HepG2 (cell line): ENCODE data around the gene CCDC73. TPM values are rescaled to one million over a fixed set of nuclear protein-coding genes. Genes with fewer than 3 reads are reported as not detected.
A peak's percentile ranks its signal among the peaks of the same experiment; 100 is the strongest.

Experiments
- FOXO1 ChIP-seq: sonication (generic); formaldehyde crosslinking; IDR thresholded peaks from 2 replicates; pipeline ENCODE4 v1.4.0; 2020; ENCODE audit warnings: missing genetic modification reagents
- GLI4 ChIP-seq: sonication (generic); formaldehyde crosslinking; IDR thresholded peaks from 2 replicates; pipeline ENCODE4 v1.5.1; 2020; ENCODE audit warnings: missing genetic modification reagents, mild to moderate bottlenecking, moderate library complexity, borderline replicate concordance
- HNRNPK ChIP-seq: fragments of 200-400 bp; formaldehyde crosslinking; IDR thresholded peaks from 2 replicates; pipeline ENCODE4 v1.6.1; 2018; ENCODE audit warnings: low read length, low read depth, moderate library complexity, mild to moderate bottlenecking; ENCODE audit not compliant: poor library complexity, severe bottlenecking
- HNRNPUL1 ChIP-seq: fragments of 200-400 bp; formaldehyde crosslinking; IDR thresholded peaks from 2 replicates; pipeline ENCODE4 v1.6.1; 2017; ENCODE audit warnings: low read depth, mild to moderate bottlenecking, low read length, moderate library complexity
- MEIS1 ChIP-seq: sonication (generic); formaldehyde crosslinking; IDR thresholded peaks from 2 replicates; pipeline ENCODE4 v1.9.0; 2021; ENCODE audit warnings: mild to moderate bottlenecking, missing genetic modification reagents, moderate library complexity, borderline replicate concordance
- NR1H2 ChIP-seq: sonication (generic); formaldehyde crosslinking; IDR thresholded peaks from 2 replicates; pipeline ENCODE4 v1.8.1; 2022; ENCODE audit warnings: low read depth, missing genetic modification reagents, borderline replicate concordance
- RXRB ChIP-seq: IDR thresholded peaks from 2 replicates; pipeline ENCODE4 v1.6.1; 2016; ENCODE audit warnings: borderline replicate concordance, missing genetic modification reagents, missing compliant biosample characterization
- ZNF24 ChIP-seq: fragments of 450-650 bp; IDR thresholded peaks from 2 replicates; pipeline ENCODE4 v1.6.1; 2017; ENCODE audit warnings: antibody characterized with exemption, mild to moderate bottlenecking
- ZNF441 ChIP-seq: sonication (generic); formaldehyde crosslinking; IDR thresholded peaks from 2 replicates; pipeline ENCODE4 v1.7.0; 2021; ENCODE audit warnings: missing genetic modification reagents, borderline replicate concordance
- ZSCAN31 ChIP-seq: sonication (generic); formaldehyde crosslinking; IDR thresholded peaks from 2 replicates; pipeline ENCODE4 v1.5.0; 2020; ENCODE audit warnings: low read depth, mild to moderate bottlenecking, missing genetic modification reagents
- polyA plus RNA-seq, 8 experiments: library from polyadenylated mRNA; depleted of rRNA in 3 of 8; stranded (reverse) in 7 of 8; unstranded in 1 of 8; fragments of >200 nt; fragmentation: Illumina TruSeq in 4 of 8; extraction: Trizol in 4 of 8; gene quantifications; 2 replicates each; pipeline versions ENCODE4 v1.2.1 to v1.2.3, GENCODE V29; 2011 to 2016; ENCODE audit warnings: low read depth in 4 of 8, missing spikeins in 1 of 8, mixed read lengths in 1 of 8; ENCODE audit not compliant: insufficient read depth in 1 of 8
- total RNA-seq, 5 experiments: library from RNA; depleted of rRNA; stranded (reverse); fragments of >200 nt; fragmentation: Illumina TruSeq; extraction: Trizol; gene quantifications; 2 replicates each; pipeline ENCODE4 v1.2.3, GENCODE V29; 2016; ENCODE audit warnings: low read depth in 1 of 5
- TF ChIP-seq, protein P1 (sequence below): sonication (generic); formaldehyde crosslinking; IDR thresholded peaks from 2 replicates; pipeline ENCODE4 v1.4.0; 2020; ENCODE audit warnings: missing genetic modification reagents
- TF ChIP-seq, protein P2 (sequence below): sonication (generic); formaldehyde crosslinking; IDR thresholded peaks from 2 replicates; pipeline ENCODE4 v1.4.0; 2020; ENCODE audit warnings: missing genetic modification reagents
- TF ChIP-seq, protein P3 (sequence below): sonication (generic); formaldehyde crosslinking; IDR thresholded peaks from 2 replicates; pipeline ENCODE4 v1.4.0; 2020; ENCODE audit warnings: missing genetic modification reagents, borderline replicate concordance
- TF ChIP-seq, protein P4 (sequence below): sonication (generic); formaldehyde crosslinking; IDR thresholded peaks from 2 replicates; pipeline ENCODE4 v1.4.0; 2020; ENCODE audit warnings: missing genetic modification reagents, borderline replicate concordance
- TF ChIP-seq, protein P5 (sequence below): sonication (generic); formaldehyde crosslinking; IDR thresholded peaks from 2 replicates; pipeline ENCODE4 v1.5.0; 2020; ENCODE audit warnings: missing genetic modification reagents

CCDC73 gene
- total and polyA plus RNA-seq, 2 of the 13 experiments (the other 11 are each of a cell fraction or from before 2014, with no cell fraction given): 0.01 to 0.11 TPM

DNA sequence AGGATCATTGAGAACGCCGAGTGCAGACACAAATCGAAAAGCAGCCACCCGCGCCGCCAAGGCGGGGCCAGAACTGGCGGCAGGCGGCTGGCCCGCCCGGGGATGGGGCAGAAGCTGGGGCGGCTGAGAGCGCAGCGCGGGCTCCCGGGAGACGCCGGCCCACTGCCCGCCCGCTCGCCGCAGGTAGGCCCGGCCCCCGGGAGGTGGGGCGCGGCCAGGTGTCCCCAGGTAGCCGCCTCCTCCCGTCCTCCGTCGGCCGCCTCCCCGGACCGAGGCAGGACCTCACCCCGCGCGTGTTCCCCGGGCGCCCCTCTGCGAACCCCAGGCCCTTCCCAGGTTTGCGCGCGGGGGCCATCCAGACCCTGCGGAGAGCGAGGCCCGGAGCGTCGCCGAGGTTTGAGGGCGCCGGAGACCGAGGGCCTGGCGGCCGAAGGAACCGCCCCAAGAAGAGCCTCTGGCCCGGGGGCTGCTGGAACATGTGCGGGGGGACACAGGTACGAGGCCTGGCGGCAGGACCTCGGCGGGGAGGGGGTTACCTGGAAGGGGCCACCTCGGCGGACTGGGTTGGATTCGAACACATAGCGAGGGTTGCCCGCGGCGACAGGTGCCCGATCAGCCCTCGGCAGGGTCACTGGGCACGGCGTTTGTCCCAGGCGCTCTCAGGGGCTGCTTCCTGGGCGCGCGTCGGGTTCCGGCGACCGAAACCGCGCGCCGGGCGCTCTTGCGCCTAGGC is 35.4 kb upstream of the CCDC73 start, which contains the start of gene PRRG4 (continued):
- TF ChIP-seq, protein P1, sequence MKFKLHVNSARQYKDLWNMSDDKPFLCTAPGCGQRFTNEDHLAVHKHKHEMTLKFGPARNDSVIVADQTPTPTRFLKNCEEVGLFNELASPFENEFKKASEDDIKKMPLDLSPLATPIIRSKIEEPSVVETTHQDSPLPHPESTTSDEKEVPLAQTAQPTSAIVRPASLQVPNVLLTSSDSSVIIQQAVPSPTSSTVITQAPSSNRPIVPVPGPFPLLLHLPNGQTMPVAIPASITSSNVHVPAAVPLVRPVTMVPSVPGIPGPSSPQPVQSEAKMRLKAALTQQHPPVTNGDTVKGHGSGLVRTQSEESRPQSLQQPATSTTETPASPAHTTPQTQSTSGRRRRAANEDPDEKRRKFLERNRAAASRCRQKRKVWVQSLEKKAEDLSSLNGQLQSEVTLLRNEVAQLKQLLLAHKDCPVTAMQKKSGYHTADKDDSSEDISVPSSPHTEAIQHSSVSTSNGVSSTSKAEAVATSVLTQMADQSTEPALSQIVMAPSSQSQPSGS (CRISPR knock-in tag): no peak
- no peak for TF ChIP-seq RXRB (CRISPR knock-in tag)
- TF ChIP-seq, protein P2, sequence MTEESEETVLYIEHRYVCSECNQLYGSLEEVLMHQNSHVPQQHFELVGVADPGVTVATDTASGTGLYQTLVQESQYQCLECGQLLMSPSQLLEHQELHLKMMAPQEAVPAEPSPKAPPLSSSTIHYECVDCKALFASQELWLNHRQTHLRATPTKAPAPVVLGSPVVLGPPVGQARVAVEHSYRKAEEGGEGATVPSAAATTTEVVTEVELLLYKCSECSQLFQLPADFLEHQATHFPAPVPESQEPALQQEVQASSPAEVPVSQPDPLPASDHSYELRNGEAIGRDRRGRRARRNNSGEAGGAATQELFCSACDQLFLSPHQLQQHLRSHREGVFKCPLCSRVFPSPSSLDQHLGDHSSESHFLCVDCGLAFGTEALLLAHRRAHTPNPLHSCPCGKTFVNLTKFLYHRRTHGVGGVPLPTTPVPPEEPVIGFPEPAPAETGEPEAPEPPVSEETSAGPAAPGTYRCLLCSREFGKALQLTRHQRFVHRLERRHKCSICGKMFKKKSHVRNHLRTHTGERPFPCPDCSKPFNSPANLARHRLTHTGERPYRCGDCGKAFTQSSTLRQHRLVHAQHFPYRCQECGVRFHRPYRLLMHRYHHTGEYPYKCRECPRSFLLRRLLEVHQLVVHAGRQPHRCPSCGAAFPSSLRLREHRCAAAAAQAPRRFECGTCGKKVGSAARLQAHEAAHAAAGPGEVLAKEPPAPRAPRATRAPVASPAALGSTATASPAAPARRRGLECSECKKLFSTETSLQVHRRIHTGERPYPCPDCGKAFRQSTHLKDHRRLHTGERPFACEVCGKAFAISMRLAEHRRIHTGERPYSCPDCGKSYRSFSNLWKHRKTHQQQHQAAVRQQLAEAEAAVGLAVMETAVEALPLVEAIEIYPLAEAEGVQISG (CRISPR knock-in tag): no peak
- TF ChIP-seq, protein P3, sequence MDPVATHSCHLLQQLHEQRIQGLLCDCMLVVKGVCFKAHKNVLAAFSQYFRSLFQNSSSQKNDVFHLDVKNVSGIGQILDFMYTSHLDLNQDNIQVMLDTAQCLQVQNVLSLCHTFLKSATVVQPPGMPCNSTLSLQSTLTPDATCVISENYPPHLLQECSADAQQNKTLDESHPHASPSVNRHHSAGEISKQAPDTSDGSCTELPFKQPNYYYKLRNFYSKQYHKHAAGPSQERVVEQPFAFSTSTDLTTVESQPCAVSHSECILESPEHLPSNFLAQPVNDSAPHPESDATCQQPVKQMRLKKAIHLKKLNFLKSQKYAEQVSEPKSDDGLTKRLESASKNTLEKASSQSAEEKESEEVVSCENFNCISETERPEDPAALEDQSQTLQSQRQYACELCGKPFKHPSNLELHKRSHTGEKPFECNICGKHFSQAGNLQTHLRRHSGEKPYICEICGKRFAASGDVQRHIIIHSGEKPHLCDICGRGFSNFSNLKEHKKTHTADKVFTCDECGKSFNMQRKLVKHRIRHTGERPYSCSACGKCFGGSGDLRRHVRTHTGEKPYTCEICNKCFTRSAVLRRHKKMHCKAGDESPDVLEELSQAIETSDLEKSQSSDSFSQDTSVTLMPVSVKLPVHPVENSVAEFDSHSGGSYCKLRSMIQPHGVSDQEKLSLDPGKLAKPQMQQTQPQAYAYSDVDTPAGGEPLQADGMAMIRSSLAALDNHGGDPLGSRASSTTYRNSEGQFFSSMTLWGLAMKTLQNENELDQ (CRISPR knock-in tag): no peak
- 0 out of 2 replicates have a peak, but pooled peaks have one; percentile 49 for TF ChIP-seq ZSCAN31 (CRISPR knock-in tag)
- peak; percentile 24; the same call in 1 of the 2 replicates for TF ChIP-seq MEIS1 (CRISPR knock-in tag)
- no peak for TF ChIP-seq GLI4 (CRISPR knock-in tag)
- TF ChIP-seq, protein P4, sequence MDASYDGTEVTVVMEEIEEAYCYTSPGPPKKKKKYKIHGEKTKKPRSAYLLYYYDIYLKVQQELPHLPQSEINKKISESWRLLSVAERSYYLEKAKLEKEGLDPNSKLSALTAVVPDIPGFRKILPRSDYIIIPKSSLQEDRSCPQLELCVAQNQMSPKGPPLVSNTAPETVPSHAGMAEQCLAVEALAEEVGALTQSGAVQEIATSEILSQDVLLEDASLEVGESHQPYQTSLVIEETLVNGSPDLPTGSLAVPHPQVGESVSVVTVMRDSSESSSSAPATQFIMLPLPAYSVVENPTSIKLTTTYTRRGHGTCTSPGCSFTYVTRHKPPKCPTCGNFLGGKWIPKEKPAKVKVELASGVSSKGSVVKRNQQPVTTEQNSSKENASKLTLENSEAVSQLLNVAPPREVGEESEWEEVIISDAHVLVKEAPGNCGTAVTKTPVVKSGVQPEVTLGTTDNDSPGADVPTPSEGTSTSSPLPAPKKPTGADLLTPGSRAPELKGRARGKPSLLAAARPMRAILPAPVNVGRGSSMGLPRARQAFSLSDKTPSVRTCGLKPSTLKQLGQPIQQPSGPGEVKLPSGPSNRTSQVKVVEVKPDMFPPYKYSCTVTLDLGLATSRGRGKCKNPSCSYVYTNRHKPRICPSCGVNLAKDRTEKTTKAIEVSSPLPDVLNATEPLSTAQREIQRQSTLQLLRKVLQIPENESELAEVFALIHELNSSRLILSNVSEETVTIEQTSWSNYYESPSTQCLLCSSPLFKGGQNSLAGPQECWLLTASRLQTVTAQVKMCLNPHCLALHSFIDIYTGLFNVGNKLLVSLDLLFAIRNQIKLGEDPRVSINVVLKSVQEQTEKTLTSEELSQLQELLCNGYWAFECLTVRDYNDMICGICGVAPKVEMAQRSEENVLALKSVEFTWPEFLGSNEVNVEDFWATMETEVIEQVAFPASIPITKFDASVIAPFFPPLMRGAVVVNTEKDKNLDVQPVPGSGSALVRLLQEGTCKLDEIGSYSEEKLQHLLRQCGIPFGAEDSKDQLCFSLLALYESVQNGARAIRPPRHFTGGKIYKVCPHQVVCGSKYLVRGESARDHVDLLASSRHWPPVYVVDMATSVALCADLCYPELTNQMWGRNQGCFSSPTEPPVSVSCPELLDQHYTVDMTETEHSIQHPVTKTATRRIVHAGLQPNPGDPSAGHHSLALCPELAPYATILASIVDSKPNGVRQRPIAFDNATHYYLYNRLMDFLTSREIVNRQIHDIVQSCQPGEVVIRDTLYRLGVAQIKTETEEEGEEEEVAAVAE (CRISPR knock-in tag): no peak
- no peak for TF ChIP-seq HNRNPK
- no peak for TF ChIP-seq ZNF441 (CRISPR knock-in tag)
- TF ChIP-seq NR1H2 (CRISPR knock-in tag): no peak
- TF ChIP-seq, protein P5, sequence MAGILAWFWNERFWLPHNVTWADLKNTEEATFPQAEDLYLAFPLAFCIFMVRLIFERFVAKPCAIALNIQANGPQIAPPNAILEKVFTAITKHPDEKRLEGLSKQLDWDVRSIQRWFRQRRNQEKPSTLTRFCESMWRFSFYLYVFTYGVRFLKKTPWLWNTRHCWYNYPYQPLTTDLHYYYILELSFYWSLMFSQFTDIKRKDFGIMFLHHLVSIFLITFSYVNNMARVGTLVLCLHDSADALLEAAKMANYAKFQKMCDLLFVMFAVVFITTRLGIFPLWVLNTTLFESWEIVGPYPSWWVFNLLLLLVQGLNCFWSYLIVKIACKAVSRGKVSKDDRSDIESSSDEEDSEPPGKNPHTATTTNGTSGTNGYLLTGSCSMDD: no peak
- TF ChIP-seq ZNF24: no peak
- TF ChIP-seq HNRNPUL1: no peak
- TF ChIP-seq FOXO1 (CRISPR knock-in tag): no peak
